Esophagus squamous epithelium (tissue), 4 donors: ENCODE results near the gene XRCC3.

Experiments used
- CTCF ChIP-seq, 6 experiments: fragments of 450-650 bp in 4 of 6; fragments of 200-600 bp in 2 of 6; sonication (generic) in 2 of 6; IDR thresholded peaks; one replicate each; pipeline ENCODE4 v1.5.1; 2016 to 2019; ENCODE audit warnings: antibody characterized with exemption in 6 of 6, mild to moderate bottlenecking in 4 of 6, moderate library complexity in 4 of 6
- POLR2A ChIP-seq, 4 donors: fragments of 450-650 bp; IDR thresholded peaks; one replicate each; pipeline ENCODE4 v1.6.1; 2017; ENCODE audit warnings: antibody characterized with exemption in 4 of 4, mild to moderate bottlenecking in 4 of 4, moderate library complexity in 3 of 4

DNA sequence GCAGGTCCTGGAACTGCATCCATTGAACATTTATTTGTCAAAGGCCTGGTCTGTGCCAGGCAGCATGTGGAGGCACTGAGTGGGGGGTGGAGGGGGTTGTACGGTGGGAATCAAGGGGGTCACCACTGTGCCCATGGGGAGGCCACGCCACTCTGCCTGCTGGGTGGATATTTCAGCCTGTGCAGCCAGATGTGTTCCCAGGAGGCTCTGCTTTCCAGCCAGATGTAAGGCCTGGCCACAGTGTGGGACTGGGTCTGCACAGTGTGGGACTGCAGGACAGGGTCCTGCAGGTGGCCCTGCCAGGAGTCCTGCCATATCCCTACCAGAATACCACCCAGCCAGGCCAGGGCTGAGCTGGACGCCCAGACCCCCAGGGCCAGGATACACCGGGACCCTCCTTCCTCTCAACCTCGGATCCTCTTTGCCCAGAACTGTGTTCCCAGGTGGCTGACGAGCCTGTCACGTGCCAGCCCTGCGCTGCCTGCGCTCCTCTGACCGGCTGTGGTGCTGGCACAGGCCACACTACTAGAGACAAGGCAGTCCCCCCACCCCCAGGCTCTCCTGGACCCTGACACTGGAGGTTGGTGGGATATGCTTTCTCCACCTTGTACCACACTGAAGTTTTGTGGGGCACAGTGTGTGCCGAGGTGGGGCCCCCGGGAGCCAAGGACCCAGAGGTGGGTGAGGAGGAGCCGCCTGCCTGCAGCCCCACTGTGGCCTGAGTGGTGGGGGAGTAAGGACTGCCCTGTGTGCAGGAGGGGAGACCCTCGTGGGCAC, 17.5 kb downstream of the XRCC3 start:
- TF ChIP-seq CTCF (IDR thresholded peaks at IDR 0.05) = no peak
- no peak for TF ChIP-seq POLR2A (IDR thresholded peaks at IDR 0.05)
